ENCODE measurements around the gene GLOD4.
"Not testable (repeated sequence)": the region's sequence is repeated elsewhere in the genome, so short reads cannot be mapped to it uniquely, and the experiment has no call there.

Gene GLOD4

DNA sequence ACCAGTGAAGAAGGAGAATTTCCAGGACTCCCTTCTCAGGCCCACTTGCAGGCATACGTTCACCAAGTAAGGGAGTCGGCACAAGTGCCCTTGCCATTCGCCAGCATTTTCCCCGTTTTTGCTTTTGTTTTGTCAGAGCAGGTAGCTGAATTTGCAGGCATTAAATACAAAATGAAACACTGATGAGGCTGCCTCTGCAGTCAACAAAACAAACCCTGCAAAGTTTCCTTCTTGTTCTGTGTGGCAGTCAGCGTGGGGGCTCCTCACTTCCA lies 7.8 kb downstream of the GLOD4 start:
- no peak for DNase-seq (ENCODE audit: low read depth)

DNA sequence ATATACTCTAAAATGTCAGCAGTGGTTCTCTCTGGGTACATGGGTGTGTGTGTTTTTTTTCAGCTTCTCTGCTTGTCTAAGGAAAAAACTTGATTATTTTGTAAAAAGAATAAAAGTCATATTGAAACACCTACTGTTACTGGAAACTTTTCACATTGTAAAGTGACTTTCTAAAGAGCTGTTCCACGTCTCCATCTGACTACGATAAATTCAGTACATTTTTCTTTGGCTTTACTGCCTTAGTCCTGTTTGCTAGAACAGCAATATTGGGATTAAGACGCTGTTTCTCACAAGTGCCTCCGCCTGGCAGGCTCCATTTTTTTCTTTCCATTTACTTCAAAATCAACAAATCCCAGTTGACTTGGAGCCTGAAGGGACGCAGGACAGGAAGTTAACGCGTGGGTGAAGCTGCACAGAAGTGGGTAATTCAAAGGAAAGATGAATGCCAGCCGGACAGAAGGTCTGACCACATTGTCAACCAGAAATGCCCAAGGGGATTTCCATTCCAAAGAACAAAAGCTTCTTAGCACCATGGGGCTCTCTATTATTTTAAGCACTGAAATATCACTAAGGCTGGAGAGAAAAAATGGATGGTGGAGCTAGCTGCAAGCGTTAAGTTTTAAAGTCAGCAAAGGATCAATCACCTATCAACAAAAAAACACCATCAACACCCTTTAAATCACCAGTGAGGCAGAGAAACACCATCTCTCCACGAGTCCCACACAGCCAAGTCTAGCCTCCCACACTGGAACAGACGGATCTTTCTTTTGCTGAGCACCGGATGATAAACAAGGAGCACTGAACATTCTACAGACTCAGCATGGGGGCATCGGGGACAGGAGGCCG lies 8.4 kb downstream of the GLOD4 start:
- no peak for DNase-seq (ENCODE audit: low read depth)

GRCh38 chr17:773016-773415 lies 9.1 kb downstream of the GLOD4 start:
- DNase-seq (ENCODE audit: low read depth) = no peak

DNA sequence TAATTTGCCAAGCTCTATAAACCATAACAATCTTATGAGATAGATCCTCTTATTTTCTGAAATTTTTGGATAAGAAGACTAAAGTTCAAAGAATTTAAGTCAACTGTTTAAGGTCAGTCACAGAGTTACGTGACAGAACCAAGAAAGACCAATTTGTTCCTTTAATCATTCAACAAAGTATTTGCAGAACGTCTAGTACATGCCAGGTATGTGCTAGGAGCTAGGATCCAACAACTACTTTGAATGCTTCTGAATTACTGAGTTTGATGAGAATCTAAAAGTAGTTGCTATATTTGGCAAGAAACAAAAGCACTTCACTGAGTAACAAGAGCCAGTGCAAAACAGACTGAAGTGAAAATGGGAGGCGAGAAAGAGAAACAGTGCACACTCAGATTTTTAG lies 15.0 kb downstream of the GLOD4 start:
- DNase-seq (ENCODE audit: low read depth) = no peak

DNA sequence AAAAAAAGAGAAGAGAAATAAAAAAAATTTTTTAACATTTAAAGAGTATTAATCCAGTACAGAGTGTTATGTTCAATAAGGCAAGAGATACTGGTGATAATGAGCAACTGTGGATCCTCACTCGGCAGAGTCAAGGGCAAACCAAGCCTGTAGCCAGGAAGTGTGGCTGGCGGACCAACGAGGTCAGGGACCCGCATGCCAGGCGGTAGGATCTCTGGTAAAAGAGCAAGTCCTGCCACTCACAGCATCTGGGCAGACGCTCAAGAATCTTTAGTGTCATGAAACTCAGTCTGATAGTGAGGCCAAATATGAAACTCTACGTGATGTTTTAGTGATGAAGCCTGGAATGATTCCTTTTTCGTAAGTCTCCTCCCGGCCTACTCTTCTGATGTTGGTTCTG lies 21.7 kb downstream of the GLOD4 start:
- no peak for DNase-seq (ENCODE audit: low read depth)

DNA sequence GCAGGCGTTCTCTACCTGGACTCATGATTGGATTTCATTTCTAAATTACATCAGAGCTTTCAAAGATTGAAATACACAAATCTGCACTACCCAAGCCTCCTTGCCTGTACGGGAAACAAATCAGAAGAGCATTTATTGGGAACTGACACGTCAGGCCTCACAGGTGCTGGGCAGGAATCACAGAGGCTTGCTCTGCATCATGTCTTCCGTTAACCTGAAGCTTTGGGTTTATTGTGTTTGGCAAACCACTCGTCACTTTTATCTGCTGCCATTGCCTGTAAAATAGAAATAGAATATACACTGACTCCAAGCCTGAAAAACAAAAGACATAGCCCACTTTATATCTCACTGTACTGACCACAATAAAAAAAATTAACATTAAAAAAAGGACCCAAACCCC lies 22.1 kb downstream of the GLOD4 start:
- DNase-seq (ENCODE audit: low read depth) = no peak

GRCh38 chr17:756010-756567 lies 26.0 kb downstream of the GLOD4 start:
- not testable (repeated sequence) for DNase-seq (ENCODE audit: low read depth)

DNA sequence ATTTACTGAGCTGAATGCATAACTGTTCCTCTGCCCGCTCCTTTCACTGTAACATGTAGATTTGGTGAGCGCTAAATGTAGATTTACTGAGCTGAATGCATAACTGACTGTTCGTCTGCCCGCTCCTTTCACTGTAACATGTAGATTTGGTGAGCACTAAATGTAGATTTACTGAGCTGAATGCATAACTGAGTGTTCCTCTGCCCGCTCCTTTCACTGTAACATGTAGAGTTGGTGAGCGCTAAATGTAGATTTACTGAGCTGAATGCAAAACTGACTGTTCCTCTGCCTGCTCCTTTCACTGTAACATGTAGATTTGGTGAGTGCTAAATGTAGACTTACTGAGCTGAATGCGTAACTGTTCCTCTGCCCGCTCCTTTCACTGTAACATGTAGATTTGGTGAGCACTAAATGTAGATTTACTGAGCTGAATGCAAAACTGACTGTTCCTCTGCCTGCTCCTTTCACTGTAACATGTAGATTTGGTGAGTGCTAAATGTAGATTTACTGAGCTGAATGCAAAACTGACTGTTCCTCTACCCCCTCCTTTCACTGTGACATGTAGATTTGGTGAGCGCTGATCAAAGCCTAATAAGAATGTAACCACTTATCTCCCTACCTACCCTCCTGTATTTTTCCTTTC lies 26.6 kb downstream of the GLOD4 start:
- DNase-seq (ENCODE audit: low read depth) = not testable (repeated sequence)

DNA sequence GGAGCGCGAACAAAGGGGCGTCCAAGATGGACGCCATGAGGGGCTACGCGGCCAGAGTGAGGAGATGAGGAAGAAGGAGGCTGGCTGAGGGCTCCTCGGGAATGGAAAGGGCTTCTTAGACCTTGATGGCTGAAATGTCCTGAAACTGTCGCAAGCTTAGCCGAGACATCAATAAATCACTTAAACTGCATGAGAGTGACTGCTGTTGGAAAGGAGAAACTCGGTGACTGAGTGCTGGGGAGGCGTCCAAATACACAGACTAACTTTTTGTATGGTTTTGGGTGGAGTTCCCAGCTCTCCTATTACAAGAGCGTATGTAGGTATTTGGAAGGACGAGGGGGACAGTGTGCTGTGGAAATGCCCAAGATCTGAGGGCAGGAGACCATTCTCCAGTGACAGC lies 28.7 kb downstream of the GLOD4 start:
- DNase-seq (ENCODE audit: low read depth) = no peak

DNA sequence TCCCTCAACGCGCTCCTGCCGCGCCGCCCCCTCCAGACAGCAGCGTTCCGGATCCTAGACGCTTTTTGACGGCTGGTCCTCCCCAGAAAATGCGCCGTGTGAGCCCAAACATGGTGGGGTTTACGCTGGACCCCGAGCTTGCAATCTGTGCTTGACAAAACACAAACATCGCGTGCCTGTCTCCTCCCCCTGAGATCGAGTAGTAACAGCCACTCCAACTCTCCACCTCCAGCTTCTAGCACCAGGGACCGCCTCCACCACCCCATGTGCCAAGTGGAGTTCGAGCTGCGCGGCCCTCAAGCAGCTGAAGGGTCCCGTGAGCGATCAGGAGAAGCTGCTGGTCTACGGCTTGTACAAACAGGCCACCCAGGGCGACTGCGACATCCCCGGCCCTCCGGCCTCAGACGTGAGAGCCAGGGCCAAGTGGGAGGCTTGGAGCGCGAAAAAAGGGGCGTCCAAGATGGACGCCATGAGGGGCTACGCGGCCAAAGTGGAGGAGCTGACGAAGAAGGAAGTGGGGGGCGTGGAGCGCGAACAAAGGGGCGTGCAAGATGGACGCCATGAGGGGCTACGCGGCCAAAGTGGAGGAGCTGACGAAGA lies 29.4 kb downstream of the GLOD4 start:
- DNase-seq (ENCODE audit: low read depth) = peak; percentile 41

DNA sequence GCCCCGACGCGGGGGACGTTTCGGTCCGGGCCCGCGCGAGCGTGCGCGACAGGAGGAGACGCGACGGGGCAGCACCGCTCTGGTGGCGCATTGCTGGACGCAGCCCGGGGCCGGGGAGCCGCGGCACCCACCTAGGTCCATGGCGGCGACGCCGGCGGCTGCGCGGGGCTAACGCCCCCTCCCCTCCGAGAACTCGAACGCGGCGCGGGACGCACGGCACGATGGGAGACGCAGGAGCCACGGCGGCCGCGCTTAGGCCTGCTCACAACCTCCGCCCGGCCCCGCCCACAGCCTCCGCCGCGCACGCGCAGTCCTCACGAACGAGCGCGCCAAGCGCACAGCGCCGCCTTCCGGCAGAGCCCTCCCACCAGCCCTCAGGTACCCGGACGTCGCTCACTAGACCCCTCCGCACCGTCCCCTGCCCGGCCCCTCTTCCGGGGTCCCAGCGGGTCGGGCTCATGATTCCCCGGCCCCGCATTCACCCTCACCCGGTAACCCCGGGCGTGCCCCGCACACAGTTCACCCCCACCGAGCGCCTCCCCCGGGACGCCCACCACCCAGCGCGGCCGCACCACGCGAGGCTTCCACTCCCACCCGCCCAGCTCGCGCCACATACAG lies 30.0 kb downstream of the GLOD4 start, which contains the start of gene GEMIN4:
Gene GEMIN4, minus strand, starts transcription at position 263 of the 618 bp plus-strand sequence. Its CDS starts 122 bp downstream, at position 141.
- DNase-seq (ENCODE audit: low read depth) = peak; percentile 61

- no peak for DNase-seq (ENCODE audit: low read depth)
These were observed 30.6 kb downstream of the GLOD4 start for GRCh38 chr17:751269-752001.

- no peak for DNase-seq (ENCODE audit: low read depth)
These were observed 31.5 kb downstream of the GLOD4 start for GRCh38 chr17:750431-751037.

GRCh38 chr17:749359-749758 lies 32.7 kb downstream of the GLOD4 start:
- not testable (repeated sequence) for DNase-seq (ENCODE audit: low read depth)

DNA sequence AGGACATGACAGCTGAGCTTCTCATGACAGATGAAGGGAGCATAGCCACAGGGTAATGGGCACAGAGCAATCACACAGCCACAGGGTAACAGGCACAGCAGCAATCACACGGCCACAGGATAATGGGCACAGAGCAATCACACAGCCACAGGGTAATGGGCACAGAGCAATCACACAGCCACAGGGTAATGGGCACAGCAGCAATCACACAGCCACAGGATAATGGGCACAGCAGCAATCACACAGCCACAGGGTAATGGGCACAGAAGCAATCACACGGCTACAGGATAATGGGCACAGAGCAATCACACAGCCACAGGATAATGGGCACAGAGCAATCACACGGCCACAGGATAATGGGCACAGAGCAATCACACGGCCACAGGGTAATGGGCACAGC lies 33.5 kb downstream of the GLOD4 start:
- DNase-seq (ENCODE audit: low read depth) = not testable (repeated sequence)

GRCh38 chr17:746783-747629 lies 35.1 kb downstream of the GLOD4 start:
- no peak for DNase-seq (ENCODE audit: low read depth)

DNA sequence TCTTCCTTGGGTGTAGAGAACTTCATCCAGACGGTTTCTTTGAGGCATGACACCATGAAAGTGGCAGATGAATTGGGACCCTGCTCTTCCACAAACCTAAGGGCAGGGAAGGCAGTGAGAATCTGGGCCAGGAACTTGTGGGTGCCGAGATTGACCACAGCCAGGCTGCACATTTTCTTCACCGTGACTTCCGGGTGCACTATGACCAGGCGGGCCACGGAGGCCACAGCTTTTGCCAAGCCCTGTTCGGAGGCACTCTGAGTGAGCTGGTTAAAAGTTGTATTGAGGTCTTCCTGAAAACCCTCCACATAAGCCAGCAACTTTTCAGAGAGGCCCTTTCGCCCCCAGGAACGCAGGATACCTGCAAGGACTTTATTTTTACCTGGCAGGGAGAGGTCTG lies 35.9 kb downstream of the GLOD4 start:
- no peak for DNase-seq (ENCODE audit: low read depth)

DNA sequence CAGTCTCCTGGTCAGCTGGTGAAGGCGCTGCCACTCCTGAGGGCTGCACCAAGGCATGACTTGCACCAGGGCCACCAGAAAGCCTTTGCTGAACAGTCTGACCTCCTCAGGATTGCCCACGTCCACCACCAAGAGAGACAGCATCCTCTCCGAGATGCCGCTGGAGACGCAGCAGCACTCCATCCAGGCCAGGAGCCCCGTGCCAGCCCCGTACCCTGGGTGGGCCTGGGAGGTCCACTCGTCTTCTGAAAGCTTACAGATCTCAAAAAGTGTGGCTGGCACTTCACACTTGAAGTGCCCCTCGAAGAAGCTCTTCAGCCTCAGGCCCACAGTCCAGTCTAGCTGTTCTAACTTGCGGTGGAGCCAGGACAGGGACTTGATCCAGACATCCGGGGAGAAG lies 36.7 kb downstream of the GLOD4 start:
- no peak for DNase-seq (ENCODE audit: low read depth)

GRCh38 chr17:744937-745336 lies 37.1 kb downstream of the GLOD4 start:
- DNase-seq (ENCODE audit: low read depth) = no peak

DNA sequence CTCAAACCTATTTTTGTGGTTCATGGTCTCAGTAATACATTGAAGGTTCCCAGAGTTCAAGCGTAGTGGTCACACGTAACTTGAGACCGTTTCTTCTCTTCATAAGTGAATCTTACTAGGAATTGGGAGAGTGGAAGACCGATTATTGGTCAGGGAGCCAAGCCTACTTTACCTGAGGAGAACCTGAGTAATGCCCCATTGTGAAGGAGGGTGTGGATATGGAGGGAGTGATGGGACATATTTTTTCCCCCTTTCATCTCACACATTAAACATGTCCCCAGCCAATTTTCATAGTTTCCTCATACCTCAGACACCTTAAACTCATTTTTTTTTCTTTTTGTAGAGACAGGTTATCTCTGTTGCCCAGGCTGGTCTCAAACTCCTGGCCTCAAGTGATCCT lies 38.9 kb downstream of the GLOD4 start:
- no peak for DNase-seq (ENCODE audit: low read depth)
